CD4-positive, alpha-beta T cell (primary cell): ENCODE data around the gene SAC3D1. TPM values are rescaled to one million over a fixed set of nuclear protein-coding genes. Genes with fewer than 3 reads are reported as not detected.

Experiments used
- ATAC-seq: fragments of 200-7000 bp; cut with Tn5 transposase; one replicate; pipeline ENCODE4 v1.10.0; 2022; ENCODE audit warnings: mild to moderate bottlenecking; ENCODE audit not compliant: poor library complexity
- CTCF ChIA-PET: fragments of 350-600 bp; sonication (Branson Sonifier 250); formaldehyde crosslinking; loops from one replicate; lab custom pipeline; 2021; ENCODE audit warnings: antibody characterized with exemption, inconsistent platforms; lab: Charles Lee
- POLR2A ChIA-PET: fragments of 350-600 bp; sonication (Branson Sonifier 250); formaldehyde crosslinking; loops from one replicate; lab custom pipeline; 2021; ENCODE audit warnings: antibody characterized with exemption, inconsistent platforms; lab: Charles Lee
- DNase-seq, 14 experiments: peaks; one replicate each; pipeline ENCODE4 v3.0.0-alpha.2; 2013 to 2020; ENCODE audit warnings: mixed read lengths in 2 of 14
- H3K27ac ChIP-seq, 2 donors: one replicate each; pipeline versions ENCODE4 v1.5.1 to v1.7.0; 2013; ENCODE audit warnings: low read length in 2 of 2, low read depth in 1 of 2, mild to moderate bottlenecking in 1 of 2
- H3K27me3 ChIP-seq, 2 experiments: 1 replicate in 1 of 2; 2 replicates in 1 of 2; pipeline versions ENCODE4 v1.6.1 to v1.7.0; 2013; ENCODE audit warnings: low read length in 2 of 2, control low read depth in 1 of 2, mild to moderate bottlenecking in 1 of 2, moderate library complexity in 1 of 2; ENCODE audit not compliant: insufficient read depth in 2 of 2, control insufficient read depth in 1 of 2
- H3K36me3 ChIP-seq: one replicate; pipeline ENCODE4 v1.6.1; 2013; ENCODE audit warnings: low read length, control low read depth; ENCODE audit not compliant: insufficient read depth
- H3K4me1 ChIP-seq: one replicate; pipeline ENCODE4 v1.6.1; 2013; ENCODE audit warnings: low read length, control low read depth; ENCODE audit not compliant: insufficient read depth
- H3K4me3 ChIP-seq: one replicate; pipeline ENCODE4 v1.5.1; 2013; ENCODE audit warnings: mild to moderate bottlenecking, low read length, moderate library complexity
- H3K9me3 ChIP-seq, 2 experiments: 1 replicate in 1 of 2; 2 replicates in 1 of 2; pipeline versions ENCODE4 v1.6.1 to v1.7.0; 2013; ENCODE audit warnings: low read length in 2 of 2, mild to moderate bottlenecking in 2 of 2, control low read depth in 1 of 2, moderate library complexity in 1 of 2; ENCODE audit not compliant: control insufficient read depth in 1 of 2, insufficient read depth in 1 of 2
- H3K27ac Mint-ChIP-seq: one replicate; pipeline ENCODE4 v1.8.0; 2020; ENCODE audit warnings: mixed read lengths
- H3K27me3 Mint-ChIP-seq: one replicate; pipeline ENCODE4 v1.8.0; 2021; ENCODE audit warnings: mixed read lengths
- H3K36me3 Mint-ChIP-seq: one replicate; pipeline ENCODE4 v1.8.0; 2021; ENCODE audit warnings: low read depth, mixed read lengths
- H3K4me1 Mint-ChIP-seq: one replicate; pipeline ENCODE4 v1.8.0; 2021; ENCODE audit warnings: low read depth, mixed read lengths
- H3K4me3 Mint-ChIP-seq: one replicate; pipeline ENCODE4 v1.8.0; 2020; ENCODE audit warnings: mild to moderate bottlenecking, mixed read lengths
- H3K9me3 Mint-ChIP-seq: one replicate; pipeline ENCODE4 v1.8.0; 2020; ENCODE audit warnings: mixed read lengths
- CTCF ChIP-seq: fragments of 200-600 bp; IDR thresholded peaks from one replicate; pipeline ENCODE4 v1.8.0; 2022; ENCODE audit warnings: antibody characterized with exemption, mild to moderate bottlenecking
- intact Hi-C, 2 experiments: fragments of 100-400 bp; cut with DNase I in 1 of 2; cut with micrococcal nuclease in 1 of 2; formaldehyde crosslinking; loops; one replicate each; pipeline versions ENCODE4 v1.15.1 to v1.9.0; 2023 to 2025; cut with DNase I, micrococcal nuclease
- total RNA-seq, 174 experiments: library from RNA in 2 of 174; stranded (reverse) in 2 of 174; gene quantifications; one replicate each; pipeline ENCODE4 v1.2.3 and lab custom pipeline; 2021 to 2026

Gene SAC3D1
- total RNA-seq, 2 experiments from 2014 or later, result 0.49 to 0.78 TPM

GRCh38 chr11:65069217-65069616, 28.2 kb downstream of the SAC3D1 start:
- H3K4me3 ChIP-seq, result no peak overlapping the region
- intact Hi-C loops, result no loop called here
- no peaks in the 10 kb centered on the region for H3K27me3 ChIP-seq
- no peak for ATAC-seq
- DNase-seq, result no peak
- H3K9me3 ChIP-seq, result no peaks in the 10 kb centered on the region
- ChIA-PET POLR2A (no interaction called here), CTCF (no interaction called here)
- H3K27ac ChIP-seq, result no peak overlapping the region
- no peaks in the 10 kb centered on the region for H3K36me3 ChIP-seq
- TF ChIP-seq CTCF, result no peak
- Mint-ChIP-seq H3K27ac (no peak overlapping the region), H3K4me1 (no peaks in the 10 kb centered on the region), H3K27me3 (no peaks in the 10 kb centered on the region), H3K9me3 (no peaks in the 10 kb centered on the region), H3K4me3 (no peak overlapping the region), H3K36me3 (no peaks in the 10 kb centered on the region)
- no peaks in the 10 kb centered on the region for H3K4me1 ChIP-seq

- H3K27ac ChIP-seq, result no peak overlapping the region
- H3K4me3 ChIP-seq, result no peak overlapping the region
- no peaks in the 10 kb centered on the region for H3K4me1 ChIP-seq
- Mint-ChIP-seq H3K36me3 (no peaks in the 10 kb centered on the region), H3K9me3 (no peaks in the 10 kb centered on the region), H3K27ac (no peak overlapping the region), H3K27me3 (no peaks in the 10 kb centered on the region), H3K4me3 (no peak overlapping the region), H3K4me1 (no peaks in the 10 kb centered on the region)
- intact Hi-C loops, result no loop called here
- CTCF ChIA-PET, result no interaction called here
- ATAC-seq, result no peak
- POLR2A ChIA-PET, result no interaction called here
- no peaks in the 10 kb centered on the region for H3K36me3 ChIP-seq
- no peak for DNase-seq
- no peak for TF ChIP-seq CTCF
- H3K27me3 ChIP-seq, result no peaks in the 10 kb centered on the region
- H3K9me3 ChIP-seq, result no peaks in the 10 kb centered on the region
Measured at GRCh38 chr11:65071907-65072630, 31.1 kb downstream of the SAC3D1 start.

- H3K4me3 Mint-ChIP-seq, result no peak overlapping the region
- H3K9me3 Mint-ChIP-seq, result no peaks in the 10 kb centered on the region
- no peak for TF ChIP-seq CTCF
- intact Hi-C loops, result no loop called here
- Histone ChIP-seq H3K9me3 (no peaks in the 10 kb centered on the region), H3K36me3 (no peaks in the 10 kb centered on the region), H3K4me1 (no peaks in the 10 kb centered on the region), H3K27ac (no peak overlapping the region), H3K4me3 (no peak overlapping the region), H3K27me3 (no peaks in the 10 kb centered on the region)
- no peaks in the 10 kb centered on the region for H3K27me3 Mint-ChIP-seq
- ChIA-PET CTCF (no interaction called here), POLR2A (no interaction called here)
- no peak for DNase-seq
- no peak for ATAC-seq
- no peaks in the 10 kb centered on the region for H3K4me1 Mint-ChIP-seq
- no peak overlapping the region for H3K27ac Mint-ChIP-seq
- H3K36me3 Mint-ChIP-seq, result no peaks in the 10 kb centered on the region
Measured at GRCh38 chr11:65072631-65072966, 31.6 kb downstream of the SAC3D1 start.
